GM19238 (cell line): Measurements from ENCODE around the gene AHNAK.

Experiments
- DNase-seq: peaks from one replicate; pipeline ENCODE4 v3.0.0; 2011; ENCODE audit warnings: low spot score; ENCODE audit not compliant: insufficient read length

AHNAK gene

GRCh38 chr11:62498492-62499286, 47.9 kb downstream of the AHNAK start:
- DNase-seq = no peak

- DNase-seq = no peak
Measured at GRCh38 chr11:62498031-62498430, 48.6 kb downstream of the AHNAK start.

- no peak for DNase-seq
Measured at GRCh38 chr11:62497132-62497801, 49.3 kb downstream of the AHNAK start.

GRCh38 chr11:62496676-62497075, 49.9 kb downstream of the AHNAK start:
- DNase-seq = no peak

- DNase-seq = no peak
Measured at GRCh38 chr11:62494246-62494645, 52.4 kb downstream of the AHNAK start.

GRCh38 chr11:62493801-62494200, 52.8 kb downstream of the AHNAK start:
- DNase-seq = no peak

- DNase-seq = no peak
Measured at GRCh38 chr11:62492586-62492985, 54.0 kb downstream of the AHNAK start.

GRCh38 chr11:62491571-62492329, 54.9 kb downstream of the AHNAK start:
- no peak for DNase-seq

- DNase-seq = no peak
Measured at GRCh38 chr11:62489204-62489603, 57.4 kb downstream of the AHNAK start.

- DNase-seq = no peak
Measured at GRCh38 chr11:62487738-62488551, 58.7 kb downstream of the AHNAK start.

- DNase-seq = no peak
Measured at GRCh38 chr11:62487136-62487535, 59.5 kb downstream of the AHNAK start.

GRCh38 chr11:62484352-62484751, 62.3 kb downstream of the AHNAK start:
- no peak for DNase-seq

- no peak for DNase-seq
Measured at GRCh38 chr11:62482753-62483152, 63.9 kb downstream of the AHNAK start.

GRCh38 chr11:62479631-62480201, 66.9 kb downstream of the AHNAK start:
- DNase-seq = no peak

GRCh38 chr11:62477927-62478326, 68.7 kb downstream of the AHNAK start:
- DNase-seq = no peak

- no peak for DNase-seq
Measured at GRCh38 chr11:62472063-62472884, 74.3 kb downstream of the AHNAK start.

- no peak for DNase-seq
Measured at GRCh38 chr11:62471603-62472002, 75.0 kb downstream of the AHNAK start.

- no peak for DNase-seq
Measured at GRCh38 chr11:62468577-62468976, 78.0 kb downstream of the AHNAK start.

- DNase-seq = no peak
Measured at GRCh38 chr11:62466444-62466843, 80.2 kb downstream of the AHNAK start.

GRCh38 chr11:62464655-62465054, 82.0 kb downstream of the AHNAK start:
- no peak for DNase-seq
